Caki2 (cell line): ENCODE measurements around the gene PAEP. TPM values are rescaled to one million over a fixed set of nuclear protein-coding genes. Genes with fewer than 3 reads are reported as not detected.

Experiments used
- DNase-seq: peaks from one replicate; pipeline ENCODE4 v3.0.0-alpha.2; 2015; ENCODE audit warnings: low read depth
- in situ Hi-C: cut with HindIII; loops from 2 replicates; pipeline ENCODE4 v1.10.0; 2016; ENCODE audit warnings: low sequenced_read_pairs, low pct_unique_long_range_greater_than_20kb, mixed read lengths
- total RNA-seq: library from RNA; depleted of rRNA; stranded (reverse); fragments of >200 nt; shearing (Covaris generic); gene quantifications from 2 replicates; pipeline ENCODE4 v1.2.3, GENCODE V29; 2014; ENCODE audit warnings: low replicate concordance

Gene PAEP
- total RNA-seq, 1 experiment from 2014 or later, result not detected

GRCh38 chr9:135607401-135608293 is 46.1 kb downstream of the PAEP start:
- DNase-seq, result no peak
- in situ Hi-C loops, result no loop called here

- in situ Hi-C loops, result no loop called here
- no peak for DNase-seq
Measured at GRCh38 chr9:135608294-135608998, 46.9 kb downstream of the PAEP start.

DNA sequence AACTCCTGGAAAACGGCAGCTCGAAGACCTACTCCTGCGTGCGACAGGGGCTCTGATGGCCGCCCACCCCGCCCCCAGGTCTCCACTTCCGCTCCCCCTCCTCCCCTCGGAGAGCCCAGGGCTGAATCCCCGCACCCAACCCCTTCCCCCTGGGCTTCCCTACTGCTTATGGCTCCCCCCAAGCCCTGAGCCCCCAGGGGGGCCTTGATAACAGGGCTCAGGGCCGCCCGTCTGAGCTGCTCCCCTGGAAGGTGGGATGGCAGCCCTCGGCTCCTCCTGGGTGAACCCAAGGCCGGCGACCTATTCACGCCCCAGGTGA is 47.4 kb downstream of the PAEP start:
- in situ Hi-C loops, result no loop called here
- DNase-seq, result no peak

- in situ Hi-C loops, result no loop called here
- no peak for DNase-seq
Measured at GRCh38 chr9:135609366-135609955, 47.9 kb downstream of the PAEP start.

GRCh38 chr9:135610290-135611141 is 49.0 kb downstream of the PAEP start:
- in situ Hi-C loops, result no loop called here
- DNase-seq, result no peak

GRCh38 chr9:135611142-135611874 is 49.8 kb downstream of the PAEP start:
- DNase-seq, result no peak
- in situ Hi-C loops, result no loop called here

- in situ Hi-C loops, result no loop called here
- no peak for DNase-seq
Measured at GRCh38 chr9:135611875-135612209, 50.3 kb downstream of the PAEP start.

- DNase-seq, result no peak
- in situ Hi-C loops, result no loop called here
Measured at GRCh38 chr9:135612437-135612836, 50.9 kb downstream of the PAEP start.

DNA sequence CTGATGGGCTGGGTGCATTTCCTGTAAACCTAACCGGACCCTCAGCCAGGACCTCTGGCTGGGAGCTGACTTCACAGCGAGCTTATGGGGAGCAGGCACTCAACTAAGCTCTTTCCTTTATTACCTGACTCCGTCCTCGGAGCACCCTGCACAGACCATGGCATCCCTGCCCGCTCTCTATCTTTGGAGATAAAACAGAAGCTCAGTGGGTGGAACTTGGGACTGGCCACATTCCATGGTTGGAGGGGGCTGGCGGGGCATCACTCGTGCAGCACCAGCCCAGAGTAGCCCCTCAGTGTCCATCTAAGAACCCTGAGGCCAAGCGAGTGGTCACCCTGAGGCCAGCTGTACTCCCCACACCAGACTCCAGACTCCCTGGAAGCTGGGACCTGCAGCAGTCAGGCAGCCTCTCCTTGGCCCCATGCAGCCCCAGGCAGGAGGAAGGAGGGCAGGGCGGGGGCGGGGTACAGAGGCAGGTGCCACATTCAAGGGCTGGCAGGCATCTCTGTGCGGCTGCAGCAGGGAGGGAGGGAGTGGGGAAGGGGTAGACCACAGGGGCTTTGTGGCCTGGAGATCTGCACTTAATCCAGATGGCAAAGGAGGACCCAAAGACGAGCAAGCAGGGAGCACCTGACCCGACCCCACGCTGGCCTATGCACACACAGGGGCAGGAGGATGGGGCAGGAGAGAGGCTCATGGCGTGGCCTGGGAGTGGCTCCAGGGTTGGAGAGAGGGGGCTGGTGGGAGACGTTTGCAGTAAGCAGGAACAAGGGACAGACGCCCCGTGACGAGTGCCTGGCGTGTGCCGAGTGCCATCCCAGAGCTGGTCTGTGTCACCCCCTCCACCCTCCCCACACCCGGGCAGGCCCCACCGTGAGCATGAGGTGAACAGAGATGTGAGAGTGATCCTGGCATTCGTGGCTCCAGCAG is 51.7 kb downstream of the PAEP start:
- in situ Hi-C loops, result no loop called here
- no peak for DNase-seq

DNA sequence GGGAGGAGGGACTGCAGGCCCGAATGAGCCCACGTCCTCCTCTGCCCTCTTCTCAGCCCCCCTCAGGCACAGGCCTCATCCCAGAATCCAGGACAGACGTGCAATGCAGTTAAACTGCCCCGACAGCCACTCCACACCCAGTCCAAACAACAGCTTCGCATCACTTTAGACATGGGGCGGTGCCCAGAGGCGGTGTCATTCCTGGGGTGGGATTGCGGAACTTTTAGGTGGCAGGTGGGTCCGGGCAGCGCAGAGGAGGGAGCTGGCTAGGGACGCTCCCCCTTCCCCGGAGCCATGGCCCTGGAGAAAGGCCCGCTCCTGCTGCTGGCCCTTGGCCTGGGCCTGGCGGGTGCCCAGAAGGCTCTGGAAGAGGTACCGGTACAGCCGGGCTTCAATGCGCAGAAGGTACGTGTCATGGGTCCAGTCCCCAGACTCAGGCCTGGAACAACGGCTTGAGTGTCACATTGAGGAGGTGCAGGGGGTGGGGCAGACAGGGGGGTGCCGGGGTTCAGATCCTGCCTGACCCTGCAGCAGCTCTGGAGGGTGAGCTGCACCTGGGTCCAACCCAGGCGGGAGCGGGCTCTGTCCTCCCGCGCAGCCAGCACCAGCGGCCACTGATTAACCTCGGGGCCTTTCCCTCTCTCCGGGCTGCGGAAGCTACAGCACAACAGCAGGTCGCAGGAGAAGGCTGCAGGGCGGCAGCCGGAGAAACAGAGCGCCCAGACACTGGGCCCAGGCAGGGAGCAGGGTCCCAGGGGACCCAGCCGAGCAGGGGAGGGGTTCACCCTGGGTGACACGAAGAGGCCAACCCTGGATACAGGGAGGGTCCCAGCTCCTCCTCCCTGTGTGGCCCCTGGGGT is 52.6 kb downstream of the PAEP start:
- DNase-seq, result no peak
- in situ Hi-C loops, result no loop called here

GRCh38 chr9:135614821-135615665 is 53.5 kb downstream of the PAEP start:
- in situ Hi-C loops, result no loop called here
- no peak for DNase-seq

DNA sequence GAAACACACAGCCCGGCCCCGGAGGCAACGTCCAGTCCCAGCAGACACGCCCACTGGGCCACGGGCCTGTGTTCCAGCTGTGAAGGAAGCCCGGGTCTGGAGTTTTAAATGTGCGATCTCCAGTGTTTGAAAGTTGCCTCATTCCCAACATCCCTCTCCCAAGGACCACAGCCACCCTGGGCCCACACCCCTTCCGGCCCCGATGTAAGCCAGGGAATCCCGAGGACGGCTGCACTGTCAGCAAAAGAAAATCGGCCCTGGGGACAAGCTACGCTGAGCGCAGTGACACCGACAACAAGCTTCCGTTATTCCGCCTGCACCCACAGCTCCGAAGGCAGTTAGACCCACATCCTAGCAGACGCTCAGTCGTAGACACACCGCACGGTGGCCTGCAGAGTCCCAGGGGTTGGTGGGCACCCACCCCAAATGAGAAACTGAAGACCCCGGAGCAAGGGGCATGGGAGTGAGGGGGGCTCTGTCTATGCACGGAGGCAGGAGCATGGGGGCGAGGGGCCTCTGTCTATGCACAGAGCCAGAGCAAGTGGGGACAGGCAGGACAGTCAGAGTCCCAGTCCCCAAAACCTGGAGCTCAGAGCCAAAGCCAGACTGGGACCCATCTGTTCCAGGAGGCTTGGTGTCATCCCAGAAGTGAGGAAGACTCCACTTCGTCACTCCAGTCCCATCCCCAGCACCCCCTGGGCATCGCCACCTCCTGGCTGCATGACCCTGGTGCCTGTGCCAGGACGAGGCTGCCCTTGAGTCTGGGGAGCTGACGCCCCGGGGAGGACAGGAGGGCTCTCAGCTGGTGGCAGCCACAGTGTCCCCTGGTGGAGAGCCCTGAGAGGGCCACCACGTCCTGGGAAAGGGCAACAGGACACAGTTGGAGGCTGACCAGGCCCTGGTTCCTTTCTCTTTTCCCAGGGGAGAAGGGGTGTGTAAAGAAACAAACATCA is 54.4 kb downstream of the PAEP start:
- DNase-seq, result no peak
- in situ Hi-C loops, result no loop called here
